HL-60 (cell line): ENCODE measurements around the gene CYP26B1.

Source experiments
- POLR2AphosphoS5 ChIP-seq: IDR thresholded peaks from 2 replicates; pipeline ENCODE4 v1.6.1; 2012; ENCODE audit warnings: low read depth
- SPI1 ChIP-seq: IDR thresholded peaks from 2 replicates; pipeline ENCODE4 v1.6.1; 2012; ENCODE audit warnings: low read depth, mild to moderate bottlenecking, borderline replicate concordance
- TF ChIP-seq, protein P1 (sequence below): IDR thresholded peaks from one replicate; pipeline ENCODE4 v1.5.1; 2011; ENCODE audit warnings: low read length, control low read depth, inconsistent platforms; ENCODE audit not compliant: insufficient read depth

DNA sequence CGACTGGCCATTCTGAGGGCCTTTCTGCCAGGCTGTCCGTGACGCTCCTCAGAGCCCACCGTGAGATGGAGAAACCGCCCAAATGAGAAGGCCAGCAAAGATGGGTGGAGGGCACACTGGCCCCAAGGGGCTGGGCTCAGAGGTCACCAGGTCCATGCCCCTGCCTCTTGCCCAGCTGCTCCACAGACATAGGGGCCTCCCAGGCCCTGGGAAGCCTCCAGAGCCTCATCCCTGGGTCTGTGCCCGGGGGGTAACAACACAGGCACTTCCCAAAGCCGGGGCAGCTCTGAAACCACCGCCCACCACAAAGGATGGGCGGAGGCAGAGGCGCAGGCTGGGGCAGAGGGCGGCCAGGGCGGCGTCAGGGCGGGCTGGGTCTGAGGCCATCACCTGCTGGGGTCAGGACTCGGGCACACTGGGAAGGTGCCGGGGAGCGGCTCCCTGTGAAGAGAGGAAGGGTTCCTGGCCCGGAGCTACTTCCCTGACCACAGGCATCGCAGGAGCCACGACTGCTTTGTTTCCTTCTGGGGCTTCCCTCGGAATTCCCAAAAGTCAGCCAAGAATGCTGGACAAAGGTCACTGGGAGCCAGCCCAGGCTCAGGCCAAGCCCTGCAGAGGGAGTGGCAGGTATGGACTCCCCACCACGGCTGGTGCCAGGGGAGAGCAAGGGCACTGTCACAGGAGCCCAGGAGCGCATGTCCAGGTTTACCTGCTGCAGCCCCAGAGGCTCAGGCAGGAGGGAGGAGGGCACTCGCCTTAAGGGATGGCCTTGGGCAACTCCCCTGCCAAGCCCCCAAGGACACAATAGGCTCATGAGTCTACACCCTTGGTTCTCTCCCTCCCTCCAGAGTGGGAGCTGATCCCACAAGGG lies 9.4 kb downstream of the CYP26B1 start:
- TF ChIP-seq POLR2AphosphoS5 = no peak
- TF ChIP-seq, protein P1, sequence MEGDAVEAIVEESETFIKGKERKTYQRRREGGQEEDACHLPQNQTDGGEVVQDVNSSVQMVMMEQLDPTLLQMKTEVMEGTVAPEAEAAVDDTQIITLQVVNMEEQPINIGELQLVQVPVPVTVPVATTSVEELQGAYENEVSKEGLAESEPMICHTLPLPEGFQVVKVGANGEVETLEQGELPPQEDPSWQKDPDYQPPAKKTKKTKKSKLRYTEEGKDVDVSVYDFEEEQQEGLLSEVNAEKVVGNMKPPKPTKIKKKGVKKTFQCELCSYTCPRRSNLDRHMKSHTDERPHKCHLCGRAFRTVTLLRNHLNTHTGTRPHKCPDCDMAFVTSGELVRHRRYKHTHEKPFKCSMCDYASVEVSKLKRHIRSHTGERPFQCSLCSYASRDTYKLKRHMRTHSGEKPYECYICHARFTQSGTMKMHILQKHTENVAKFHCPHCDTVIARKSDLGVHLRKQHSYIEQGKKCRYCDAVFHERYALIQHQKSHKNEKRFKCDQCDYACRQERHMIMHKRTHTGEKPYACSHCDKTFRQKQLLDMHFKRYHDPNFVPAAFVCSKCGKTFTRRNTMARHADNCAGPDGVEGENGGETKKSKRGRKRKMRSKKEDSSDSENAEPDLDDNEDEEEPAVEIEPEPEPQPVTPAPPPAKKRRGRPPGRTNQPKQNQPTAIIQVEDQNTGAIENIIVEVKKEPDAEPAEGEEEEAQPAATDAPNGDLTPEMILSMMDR = no peak
- TF ChIP-seq SPI1 = no peak
